GM20000 (cell line): ENCODE results near the gene SLC2A8.

Experiments used
- DNase-seq: peaks from one replicate; pipeline ENCODE4 v3.0.0; 2012; ENCODE audit warnings: low spot score
- CTCF ChIP-seq: IDR thresholded peaks from 2 replicates; pipeline ENCODE4 v1.5.1; 2012; ENCODE audit warnings: mild to moderate bottlenecking, control low read depth; ENCODE audit errors: extremely low read depth, missing control alignments

SLC2A8 gene

DNA sequence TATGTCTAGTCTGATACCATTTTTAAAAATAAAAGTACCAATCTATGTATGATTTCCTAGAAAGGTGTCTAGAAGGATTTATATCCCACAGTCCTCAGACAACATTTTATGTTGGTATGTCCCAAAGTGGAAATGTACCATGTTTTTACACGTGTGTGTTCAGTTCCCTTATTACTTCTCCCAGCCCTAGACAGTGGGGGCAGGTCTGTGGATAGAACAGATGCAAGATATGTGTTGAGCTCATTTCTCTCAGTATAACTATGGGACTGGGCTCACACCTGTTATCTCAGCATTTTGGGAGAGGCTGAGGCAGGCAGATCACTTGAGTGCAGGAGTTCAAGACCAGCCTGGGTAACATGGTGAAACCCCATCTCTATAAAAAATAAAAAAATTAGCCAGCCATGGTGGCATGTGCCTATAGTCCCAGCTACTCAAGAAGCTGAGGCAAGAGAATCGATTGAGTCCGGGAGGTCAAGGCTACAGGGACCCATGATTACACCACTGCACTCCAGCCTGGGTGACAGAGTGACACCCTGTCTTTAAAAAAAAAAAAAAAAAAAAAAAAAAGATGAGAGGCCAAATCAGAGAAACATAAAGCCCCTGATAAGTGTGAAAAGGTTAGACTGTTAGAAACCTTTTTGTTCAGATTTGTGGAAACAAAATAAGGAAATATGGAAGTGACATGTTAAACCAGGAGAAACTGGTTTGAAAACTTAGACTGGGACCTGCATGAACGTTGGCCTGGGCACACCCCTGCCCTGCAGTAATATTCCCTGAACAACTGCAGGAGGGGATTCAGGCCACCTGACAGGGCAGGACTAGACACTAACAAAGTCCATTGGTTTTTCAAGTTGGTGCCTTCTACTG is 7.4 kb upstream of the SLC2A8 start:
- no peak for TF ChIP-seq CTCF
- no peak for DNase-seq

DNA sequence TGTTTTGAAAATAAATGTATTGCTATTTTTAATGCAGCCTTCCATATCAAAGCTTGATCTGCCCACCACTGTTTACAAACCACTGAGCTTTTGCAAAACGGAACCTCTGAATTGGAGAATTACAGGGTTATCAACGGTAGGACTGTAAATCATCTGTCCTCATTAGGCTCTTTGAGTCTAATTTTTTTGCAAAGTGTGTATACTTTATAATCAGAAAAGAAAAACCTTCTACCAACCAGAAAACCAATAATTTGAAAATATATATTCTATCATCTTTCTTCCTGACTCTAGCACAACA is 6.8 kb upstream of the SLC2A8 start:
- no peak for DNase-seq
- TF ChIP-seq CTCF = no peak

DNA sequence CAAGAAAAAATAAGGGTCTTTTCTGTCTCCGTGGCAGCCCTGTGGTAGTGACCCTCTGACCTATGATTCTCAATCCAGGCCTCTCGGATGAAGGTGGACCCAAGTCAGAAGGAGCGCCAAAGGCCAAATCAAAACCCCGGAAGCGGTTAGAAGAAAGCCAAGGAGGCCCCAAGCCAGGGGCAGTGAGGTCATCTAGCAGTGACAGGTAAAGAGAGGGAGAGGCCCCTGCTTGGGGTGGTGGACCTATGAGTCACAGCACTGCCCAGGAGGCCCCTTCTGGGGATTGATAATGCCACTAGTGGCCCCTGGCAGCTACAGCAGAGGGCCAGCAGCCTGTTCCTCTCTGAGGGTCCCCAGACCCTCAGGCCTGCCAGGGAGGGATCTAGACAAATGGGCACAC is 6.4 kb upstream of the SLC2A8 start:
- no peak for DNase-seq
- no peak for TF ChIP-seq CTCF

GRCh38 chr9:127392166-127392565 is 4.8 kb upstream of the SLC2A8 start:
- DNase-seq = no peak
- no peak for TF ChIP-seq CTCF

DNA sequence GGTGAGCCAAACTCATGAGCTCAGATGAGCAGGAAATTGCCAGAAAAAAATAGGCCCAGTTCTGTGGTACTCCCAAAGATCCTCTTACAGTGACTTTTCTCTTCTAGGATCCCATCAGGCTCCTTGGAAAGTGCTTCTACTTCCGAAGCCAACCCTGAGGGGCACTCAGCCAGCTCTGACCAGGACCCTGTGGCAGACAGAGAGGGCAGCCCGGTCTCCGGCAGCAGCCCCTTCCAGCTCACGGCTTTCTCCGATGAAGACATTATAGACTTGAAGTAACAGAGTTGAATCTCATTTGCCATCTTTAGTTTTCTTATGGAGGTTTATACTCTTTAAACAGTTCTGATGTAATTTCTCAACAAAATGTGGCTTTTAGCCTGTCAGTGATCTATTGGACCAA is 4.0 kb upstream of the SLC2A8 start:
- no peak for TF ChIP-seq CTCF
- no peak for DNase-seq

GRCh38 chr9:127393645-127394044 is 3.3 kb upstream of the SLC2A8 start:
- no peak for DNase-seq
- TF ChIP-seq CTCF = no peak

DNA sequence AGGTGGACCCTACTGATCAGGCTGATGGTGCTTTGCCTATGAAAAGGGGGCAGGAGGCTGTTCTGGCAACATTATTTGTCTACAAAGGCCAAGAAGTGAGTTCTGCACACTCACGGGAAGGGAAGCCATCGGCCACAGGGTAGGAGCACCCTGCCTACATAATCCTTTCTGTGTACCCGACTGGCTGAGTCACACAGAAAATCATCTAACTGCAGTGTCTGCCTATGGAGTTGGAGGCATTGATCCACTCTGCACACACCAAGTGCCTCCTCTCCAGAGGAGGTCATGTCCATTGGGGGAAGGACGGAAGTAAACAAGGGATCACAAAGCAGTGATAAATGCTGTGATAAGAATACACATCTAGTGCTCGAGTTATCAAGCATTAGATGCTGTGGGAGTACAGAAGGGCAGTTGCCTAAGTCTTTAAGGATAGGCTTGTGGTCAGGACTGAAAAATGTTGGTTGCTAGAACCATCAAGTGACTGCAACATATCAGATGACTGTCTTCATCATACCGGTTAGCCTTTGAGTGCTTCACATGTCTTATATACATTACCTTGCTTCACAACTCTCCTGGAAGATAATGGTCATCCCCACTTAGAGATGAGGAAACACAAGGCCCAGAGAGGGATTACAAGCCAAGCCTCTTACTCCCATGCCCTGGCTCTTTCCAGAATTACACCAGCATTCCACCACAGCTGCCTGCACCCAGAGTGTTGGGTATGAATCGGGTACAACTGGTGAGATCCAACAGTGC is 1.3 kb upstream of the SLC2A8 start:
- TF ChIP-seq CTCF = no peak
- no peak for DNase-seq
